CMK (cell line): ENCODE data around the gene CTNNA1.
"Not testable (repeated sequence)": the region's sequence is repeated elsewhere in the genome, so short reads cannot be mapped to it uniquely, and the experiment has no call there.

ENCODE experiments used
- DNase-seq: peaks from one replicate; pipeline ENCODE4 v3.0.0-alpha.2; 2010; ENCODE audit warnings: low read depth

Gene CTNNA1

DNA sequence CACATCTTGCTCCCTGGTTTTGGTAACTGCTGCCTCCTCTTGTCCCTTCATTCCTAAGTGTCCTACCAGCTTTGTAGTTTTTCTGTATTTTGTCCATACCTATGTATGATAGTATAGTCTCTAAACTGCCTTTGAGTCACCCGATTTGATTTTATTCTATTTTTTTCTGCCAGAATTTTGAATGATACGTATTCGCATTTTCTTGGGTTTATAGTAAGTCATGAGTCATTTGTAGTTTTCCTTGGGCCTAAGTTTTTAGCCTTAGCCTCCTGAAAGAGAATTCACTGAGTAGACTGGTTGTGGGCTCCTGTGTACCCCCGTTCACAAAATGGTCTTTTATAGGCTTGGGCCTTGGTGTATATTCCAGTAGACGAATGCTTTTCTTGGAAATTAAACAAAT, 62.3 kb downstream of the CTNNA1 start:
- DNase-seq = no peak

DNA sequence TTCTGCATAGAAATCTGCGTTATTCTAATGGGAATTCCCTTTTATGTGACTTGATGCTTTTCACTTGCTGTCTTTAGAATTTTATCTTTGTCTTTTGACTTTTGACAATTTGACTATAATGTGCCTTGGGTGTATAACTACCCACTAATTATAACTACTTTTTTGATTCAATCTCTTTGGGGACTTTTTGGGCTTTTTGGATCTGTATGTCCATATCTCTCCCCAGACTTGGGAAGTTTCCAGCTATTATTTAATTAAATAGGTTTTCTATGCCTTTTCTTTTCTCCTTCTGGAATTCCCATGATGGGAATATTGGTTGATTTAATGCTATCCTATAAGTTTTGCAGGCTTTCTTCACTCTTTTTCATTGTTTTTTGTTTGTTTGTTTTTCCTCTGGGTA, 64.0 kb downstream of the CTNNA1 start:
- DNase-seq = no peak

DNA sequence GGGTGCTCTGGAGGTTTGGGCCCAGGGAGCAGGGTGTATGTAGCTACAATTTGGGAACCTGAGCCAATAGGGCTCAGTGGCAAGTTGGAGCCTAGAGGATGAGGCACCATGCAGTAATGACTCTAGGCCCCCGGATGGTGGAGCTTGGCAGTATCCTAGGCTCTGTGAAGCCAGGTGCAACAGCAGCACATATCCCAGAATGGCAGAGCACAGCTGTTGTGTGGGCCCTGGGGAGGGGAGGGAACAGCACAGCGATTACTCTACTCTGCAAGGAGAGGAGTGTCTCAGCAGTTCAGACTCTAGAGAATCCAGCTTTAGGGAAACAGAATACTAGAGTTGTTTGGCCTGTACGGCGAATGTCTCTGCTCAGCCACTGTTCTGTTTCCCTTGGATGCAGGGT, 65.9 kb downstream of the CTNNA1 start:
- no peak for DNase-seq

DNA sequence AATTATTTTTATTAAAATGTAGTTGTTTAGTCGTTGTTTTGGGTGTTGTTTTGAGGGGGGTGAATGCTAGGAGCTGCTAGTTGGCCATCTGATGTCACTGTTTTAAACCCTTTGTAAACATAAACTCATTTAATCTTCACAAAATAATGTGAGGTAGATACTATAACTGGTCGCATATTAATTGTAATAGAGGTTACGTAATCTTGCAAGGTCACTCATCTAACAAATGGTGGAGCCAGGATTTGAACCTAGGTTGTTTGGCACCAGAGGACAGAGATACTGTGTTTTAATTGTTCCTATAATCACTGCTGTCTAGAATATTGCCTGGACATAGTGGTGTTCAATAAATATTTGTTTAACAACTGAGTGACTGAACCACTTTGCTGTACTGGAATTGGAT, 67.5 kb downstream of the CTNNA1 start:
- no peak for DNase-seq

DNA sequence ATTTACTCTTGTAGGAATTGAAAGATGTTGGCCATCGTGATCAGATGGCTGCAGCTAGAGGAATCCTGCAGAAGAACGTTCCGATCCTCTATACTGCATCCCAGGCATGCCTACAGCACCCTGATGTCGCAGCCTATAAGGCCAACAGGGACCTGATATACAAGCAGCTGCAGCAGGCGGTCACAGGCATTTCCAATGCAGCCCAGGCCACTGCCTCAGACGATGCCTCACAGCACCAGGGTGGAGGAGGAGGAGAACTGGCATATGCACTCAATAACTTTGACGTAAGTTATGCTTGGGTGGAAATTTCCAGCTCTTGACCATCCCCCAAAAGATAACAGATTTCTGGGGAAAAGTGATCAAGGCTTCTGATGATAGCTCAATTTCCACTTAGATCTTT, 71.3 kb downstream of the CTNNA1 start:
- DNase-seq = no peak

DNA sequence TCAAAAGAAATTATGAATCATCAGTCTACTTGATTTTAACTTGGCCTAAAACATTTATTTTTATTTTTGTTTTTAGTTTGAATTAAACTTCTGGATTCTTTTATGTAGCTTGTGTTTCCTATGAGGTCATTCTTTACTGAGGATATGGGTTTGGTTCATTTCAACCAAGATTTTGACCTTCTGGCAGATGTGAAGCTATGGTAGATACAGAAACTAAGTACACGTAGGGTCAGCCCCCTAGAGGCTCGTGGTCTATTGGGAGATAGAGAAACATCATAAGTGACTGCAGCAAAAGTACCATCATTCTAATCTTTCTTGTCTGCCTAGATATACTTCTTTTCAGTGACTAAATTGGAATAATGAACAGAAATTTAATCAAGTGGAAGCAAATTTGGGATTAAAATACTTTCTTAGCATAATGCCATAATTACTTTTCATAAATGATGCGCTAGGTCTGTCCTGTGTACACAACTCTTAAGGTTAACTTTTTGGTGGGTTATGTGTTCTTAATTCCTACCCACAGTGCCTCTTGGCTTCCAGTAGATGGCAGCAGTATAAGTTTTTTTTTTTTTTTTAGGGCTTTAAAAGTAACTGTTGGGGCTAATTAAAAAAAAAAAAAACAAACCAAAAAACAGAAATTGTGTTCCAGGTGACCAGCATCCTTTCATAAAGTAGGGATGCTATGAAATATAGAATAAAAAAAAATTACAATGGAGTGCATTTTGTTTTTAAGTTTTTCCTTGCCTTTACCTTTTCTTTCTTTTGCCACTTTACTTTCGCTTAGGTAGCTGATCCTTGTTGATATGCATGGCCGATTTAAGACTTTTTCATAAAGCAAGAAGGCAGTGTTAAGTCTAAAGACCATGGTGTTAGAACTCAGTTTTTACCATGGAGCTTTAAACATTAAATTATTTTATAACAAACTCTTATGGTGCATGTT, 72.0 kb downstream of the CTNNA1 start:
- no peak for DNase-seq

DNA sequence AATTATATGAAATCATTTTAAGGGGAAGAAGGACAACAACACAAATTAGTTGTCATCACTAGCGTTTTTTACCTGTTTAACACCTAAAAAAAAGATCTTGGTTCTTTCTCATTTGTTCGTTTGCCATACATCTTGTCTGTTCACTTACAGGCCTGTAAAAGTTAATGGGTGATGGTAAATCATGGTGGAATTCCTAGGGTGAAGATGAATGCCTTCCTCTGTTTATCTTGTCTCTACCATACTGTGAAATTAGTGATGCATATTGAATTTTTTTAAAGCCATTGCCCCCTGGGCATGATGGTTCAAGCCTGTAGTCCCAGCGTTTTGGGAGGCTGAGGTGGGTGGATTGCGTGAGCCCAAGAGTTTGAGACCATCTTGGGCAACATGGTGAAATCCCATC, 75.3 kb downstream of the CTNNA1 start:
- DNase-seq = no peak

DNA sequence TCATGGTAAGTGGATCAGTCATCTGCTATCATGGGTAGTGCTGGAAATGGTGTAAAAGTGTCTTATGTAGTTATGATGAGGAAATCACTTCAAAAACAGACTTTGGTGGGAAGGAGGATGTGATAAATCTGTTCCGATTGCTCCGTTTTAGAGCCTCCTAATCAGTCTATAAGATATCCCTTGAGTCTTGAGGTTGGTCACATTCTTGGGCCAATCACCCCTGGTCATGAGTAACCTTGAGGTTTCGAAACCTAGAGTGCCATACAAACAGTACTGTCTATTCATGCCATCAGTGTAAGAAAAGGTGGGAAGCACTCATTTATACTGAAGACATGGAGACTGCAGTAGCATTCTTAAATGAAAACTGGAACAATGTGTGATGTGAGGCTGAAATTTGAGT, 76.1 kb downstream of the CTNNA1 start:
- DNase-seq = no peak

DNA sequence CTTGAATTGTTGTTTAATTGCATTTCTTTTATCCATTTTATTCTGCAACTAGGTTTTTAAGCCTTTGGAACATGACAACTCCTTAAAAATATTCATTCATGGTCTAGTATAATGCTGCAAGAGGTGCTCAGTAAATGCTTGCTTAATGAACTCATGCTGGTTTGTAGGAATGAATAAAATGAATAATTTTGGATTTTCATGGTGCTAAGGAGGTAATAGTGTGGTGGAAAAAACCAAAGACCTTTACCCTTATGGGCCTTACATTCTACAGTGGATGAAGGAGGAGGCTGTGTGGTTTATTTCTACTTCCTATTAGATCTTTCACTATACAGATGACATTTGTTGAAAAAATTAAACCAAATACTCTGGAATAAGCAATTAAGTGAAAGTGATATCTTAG, 78.5 kb downstream of the CTNNA1 start:
- no peak for DNase-seq

DNA sequence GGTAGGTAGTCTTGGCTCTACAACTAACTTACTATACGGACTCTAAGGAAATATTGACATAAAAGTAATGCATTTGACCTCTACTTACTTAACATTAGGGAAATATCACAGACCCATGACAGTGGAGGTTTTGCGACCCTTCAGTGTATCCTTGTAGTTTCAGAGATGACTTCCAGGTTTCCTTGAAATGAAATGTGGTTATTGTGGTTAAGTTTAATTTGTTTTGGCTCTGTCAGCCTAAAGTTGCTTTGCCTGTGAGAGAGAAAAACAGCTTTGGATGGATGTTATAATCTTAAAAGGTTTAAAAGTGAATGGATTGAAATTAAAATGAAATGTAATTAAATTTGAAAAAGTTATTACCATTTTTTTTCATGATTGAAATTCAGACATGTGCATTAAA, 79.0 kb downstream of the CTNNA1 start:
- DNase-seq = no peak

DNA sequence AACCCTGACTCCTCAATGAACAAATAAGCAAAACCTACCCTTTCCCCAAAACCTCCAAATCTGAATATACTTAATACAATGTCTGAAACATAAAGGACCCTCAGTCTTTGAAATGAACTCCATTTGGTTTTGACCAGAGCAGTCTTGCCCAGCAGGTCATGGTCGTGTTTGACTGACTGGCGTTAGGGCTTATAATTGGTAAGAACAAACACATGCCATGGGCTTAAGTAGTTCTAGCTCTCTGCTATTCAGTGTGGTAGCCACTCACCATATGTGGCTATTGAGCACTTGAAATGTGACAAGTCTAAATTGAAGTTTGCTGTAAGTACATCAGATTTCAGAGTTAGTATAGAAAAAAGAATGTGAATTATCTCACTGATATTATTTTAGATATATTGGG, 79.9 kb downstream of the CTNNA1 start:
- DNase-seq = no peak

DNA sequence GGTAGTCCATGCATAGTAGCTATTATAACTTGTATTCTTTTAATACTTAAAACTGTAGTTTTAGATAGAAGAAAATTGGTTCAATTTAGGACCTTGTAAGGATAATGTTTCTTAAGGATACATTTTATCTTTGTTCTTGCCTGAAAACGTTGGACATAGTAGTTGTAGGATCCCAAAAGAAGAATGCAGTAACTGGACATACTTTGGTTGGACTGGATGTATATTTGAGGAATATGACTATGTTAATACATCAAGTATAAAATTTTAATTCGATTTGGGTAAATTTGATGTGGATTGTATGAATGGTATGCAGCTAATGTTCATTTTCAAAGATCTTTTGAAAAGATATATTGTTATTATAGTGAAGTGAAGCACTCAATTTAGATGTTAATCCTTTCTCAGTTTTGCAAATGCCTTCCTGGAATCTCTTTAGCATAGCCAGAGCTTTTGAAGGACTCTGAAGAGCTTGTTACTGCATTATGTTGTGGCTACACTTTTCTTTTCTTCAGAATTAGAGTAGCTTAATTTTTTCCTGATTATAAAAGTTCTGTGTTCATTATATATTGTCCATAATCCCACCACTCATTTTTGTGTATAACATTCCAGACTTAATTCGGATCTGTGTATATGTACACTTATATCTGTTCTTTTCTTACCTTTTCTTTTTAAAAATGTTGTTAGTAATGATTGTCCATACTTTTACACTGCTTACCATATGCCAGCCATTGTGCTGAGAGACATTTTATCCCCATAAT, 80.7 kb downstream of the CTNNA1 start:
- no peak for DNase-seq

DNA sequence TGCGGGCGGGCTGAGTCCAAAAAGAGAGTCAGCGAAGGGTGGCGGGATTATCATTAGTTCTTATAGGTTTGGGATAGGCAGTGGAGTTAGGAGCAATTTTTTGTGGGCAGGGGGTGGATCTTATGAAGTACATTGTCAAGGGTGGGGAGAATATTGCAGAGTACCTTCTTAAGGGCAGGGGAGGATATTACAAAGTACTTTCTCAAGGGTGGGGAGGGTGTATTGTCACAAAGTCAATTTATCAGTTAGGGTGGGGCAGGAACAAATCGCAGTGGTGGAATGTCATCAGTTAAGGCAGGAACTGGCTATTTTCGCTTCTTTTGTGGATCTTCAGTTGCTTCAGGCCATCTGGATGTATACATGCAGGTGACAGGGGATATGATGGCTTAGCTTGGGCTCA, 81.6 kb downstream of the CTNNA1 start:
- not testable (repeated sequence) for DNase-seq

DNA sequence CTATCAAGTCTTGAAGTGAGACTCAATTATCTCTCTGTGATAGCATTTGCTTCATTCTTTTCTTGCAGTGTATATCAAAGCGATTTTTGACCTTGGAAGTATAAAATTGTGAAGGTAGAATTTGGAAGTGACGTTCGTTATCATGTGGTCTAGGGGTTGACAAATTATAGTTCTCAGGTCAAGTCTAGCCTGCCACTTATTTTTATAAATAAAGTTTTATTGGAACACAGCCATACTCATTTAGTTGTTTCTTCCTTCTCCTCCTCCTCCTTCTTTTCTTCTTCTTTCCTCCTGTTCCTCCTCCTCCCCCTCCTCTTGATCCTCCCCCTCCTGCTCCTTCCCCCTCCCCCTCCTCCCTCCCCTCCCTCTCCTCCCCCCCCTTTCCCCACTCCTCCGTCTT, 83.9 kb downstream of the CTNNA1 start:
- no peak for DNase-seq

DNA sequence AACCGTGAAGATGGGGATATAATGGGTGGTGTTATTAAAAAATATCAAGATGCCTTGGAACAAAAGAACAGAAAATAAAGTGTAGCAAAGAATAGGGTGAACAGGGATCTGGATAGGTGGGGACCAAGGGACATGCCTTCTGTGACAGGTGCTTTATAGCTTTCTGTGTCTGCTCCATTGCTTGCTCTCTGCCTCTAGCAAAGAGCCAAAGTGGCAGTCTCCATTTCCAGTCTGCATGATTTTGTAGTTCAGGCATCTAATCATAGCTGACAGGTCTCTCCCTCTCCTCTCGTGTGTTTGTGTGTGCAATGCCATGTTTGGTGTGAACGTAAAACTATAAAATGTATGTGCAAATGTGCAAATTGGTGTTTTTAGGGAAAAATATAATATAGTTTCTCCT, 86.9 kb downstream of the CTNNA1 start:
- no peak for DNase-seq

DNA sequence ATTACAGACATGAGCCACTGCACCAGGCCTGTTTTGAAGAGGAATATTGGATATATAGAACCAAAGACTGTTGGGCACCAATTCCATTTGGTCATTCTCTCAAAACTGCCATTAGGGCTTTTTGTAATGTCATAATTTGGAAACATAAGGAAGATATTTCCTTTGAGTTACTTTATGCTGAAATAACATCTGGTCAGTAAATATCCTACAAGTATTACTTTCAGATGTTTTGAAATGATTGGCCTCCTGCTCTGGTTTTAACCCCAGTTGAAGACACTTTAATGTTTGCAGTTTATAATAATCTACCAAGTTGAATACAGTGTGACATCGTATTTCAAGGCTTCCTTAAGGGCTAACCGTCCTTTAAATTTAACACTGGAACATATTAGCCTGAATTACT, 88.3 kb downstream of the CTNNA1 start:
- no peak for DNase-seq

DNA sequence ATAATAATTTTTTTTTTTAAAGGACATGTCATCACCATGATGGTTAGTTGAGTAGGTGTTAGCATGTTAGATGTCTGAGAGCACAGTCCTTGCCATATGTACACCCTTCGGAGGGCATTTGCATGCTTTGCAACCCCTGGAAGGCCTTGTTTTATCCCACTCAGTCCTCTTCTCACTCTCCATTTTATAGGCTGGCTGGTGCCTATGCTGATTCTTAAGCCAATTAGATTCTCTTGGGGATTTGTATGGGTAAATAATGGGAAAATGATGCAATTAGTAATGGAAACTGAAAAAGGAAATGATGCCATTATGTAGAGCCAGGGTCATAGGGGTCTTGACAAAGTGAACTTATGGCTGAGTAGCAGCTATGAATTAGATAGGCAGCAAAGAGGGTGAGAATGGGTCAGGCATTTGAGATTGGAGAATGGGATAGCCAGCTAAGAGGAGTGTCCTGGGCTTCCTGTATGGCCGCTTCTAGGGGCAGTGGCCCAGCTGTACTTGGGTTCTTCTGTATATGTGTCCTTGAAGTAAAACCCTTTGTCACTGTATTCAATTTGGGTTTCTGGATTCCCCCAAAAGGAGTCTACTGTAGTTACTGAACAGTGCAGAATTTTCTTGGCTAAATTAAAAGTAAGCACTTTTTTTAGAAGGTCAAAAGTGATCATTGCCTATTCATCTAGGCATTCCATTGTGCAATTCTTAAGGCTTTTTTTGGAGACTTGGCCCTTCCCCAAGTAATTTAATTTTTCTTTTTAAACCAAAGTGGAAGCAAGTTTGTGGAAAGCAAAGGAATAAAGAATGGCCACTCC, 90.3 kb downstream of the CTNNA1 start:
- no peak for DNase-seq

DNA sequence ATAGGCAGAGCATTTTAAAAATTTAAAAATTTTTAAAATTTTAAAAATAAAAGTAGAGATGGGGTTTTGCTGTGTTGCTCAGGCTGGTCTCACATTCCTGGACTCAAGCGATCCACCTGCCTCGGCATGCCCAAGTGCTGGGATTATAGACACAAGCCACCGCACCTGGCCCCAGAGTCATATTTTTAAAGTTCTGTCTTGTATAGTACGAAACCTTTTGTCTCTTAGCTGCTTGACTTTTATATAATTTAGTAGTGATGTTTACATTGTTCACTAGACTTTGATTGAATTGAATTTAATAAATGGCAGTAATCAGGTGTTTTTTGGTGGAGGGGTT, 90.9 kb downstream of the CTNNA1 start:
- no peak for DNase-seq

DNA sequence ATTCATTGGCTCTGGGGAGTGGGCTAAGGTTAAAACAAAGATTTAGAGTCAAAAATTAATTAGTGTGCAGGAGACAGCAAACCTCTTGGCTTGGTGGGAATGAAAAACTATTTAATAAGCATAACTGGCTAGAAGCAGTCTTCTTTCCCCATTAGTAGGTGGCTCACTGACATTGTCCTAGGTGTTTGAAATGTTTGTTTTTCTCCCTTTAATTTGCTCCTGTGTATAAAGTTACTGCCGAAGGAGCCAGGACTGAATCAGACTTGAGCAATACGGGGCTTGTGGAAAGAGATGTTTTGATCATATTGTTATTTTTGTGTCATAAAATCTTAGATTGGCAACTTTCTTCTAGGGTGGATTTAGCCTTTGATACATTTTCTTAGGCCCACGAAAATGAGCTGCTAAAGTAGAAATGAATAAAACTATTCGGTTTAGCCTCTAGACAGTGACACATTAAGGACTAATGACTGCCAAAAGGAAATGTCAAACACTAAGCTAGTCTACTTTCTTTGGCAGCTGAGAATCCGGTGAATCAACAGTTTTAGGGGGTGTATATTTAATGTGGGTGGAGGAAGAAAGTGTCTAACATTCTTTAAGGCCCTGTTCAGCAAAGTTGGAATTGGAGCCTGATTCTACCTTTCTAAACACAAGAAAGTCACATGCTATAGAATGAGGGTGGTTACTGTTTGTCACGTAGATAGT, 91.7 kb downstream of the CTNNA1 start:
- DNase-seq = no peak

DNA sequence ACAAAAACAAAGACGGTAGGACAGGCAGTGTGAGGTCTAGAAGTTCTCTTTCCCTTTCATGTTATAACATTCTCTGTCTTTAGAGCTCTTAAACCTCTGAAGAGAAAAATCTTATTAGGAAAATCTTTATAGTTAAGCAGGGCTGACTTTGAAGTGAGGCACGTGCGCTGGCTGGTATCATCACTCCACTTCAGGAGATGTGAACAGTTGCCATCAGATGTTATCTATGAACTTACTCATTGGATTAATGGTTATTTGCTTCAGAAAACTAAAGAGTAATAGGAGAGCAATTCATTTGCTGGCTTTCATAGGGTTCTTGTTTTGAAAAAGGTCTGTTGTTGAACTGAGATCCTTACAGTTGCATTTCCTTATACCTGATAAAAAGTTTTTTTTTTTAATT, 96.2 kb downstream of the CTNNA1 start:
- DNase-seq = no peak

DNA sequence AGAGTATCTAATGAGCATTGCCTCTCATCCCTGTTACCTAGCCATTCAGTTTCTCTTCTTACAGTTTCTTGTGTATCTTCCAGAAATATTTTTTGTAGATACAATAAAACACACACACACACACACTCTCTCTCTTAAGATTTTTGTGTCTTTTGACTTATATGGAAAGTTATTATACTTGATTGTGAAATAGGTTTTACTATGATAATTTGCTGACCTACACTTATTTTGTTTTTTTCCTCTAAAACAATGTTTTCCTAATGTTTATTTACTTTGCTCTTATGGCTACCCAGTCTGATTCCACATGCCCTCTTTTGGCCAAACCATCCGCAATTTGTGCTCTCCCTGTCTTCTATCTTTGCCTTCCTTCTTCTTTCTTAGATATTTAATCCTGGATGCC, 96.7 kb downstream of the CTNNA1 start:
- no peak for DNase-seq

DNA sequence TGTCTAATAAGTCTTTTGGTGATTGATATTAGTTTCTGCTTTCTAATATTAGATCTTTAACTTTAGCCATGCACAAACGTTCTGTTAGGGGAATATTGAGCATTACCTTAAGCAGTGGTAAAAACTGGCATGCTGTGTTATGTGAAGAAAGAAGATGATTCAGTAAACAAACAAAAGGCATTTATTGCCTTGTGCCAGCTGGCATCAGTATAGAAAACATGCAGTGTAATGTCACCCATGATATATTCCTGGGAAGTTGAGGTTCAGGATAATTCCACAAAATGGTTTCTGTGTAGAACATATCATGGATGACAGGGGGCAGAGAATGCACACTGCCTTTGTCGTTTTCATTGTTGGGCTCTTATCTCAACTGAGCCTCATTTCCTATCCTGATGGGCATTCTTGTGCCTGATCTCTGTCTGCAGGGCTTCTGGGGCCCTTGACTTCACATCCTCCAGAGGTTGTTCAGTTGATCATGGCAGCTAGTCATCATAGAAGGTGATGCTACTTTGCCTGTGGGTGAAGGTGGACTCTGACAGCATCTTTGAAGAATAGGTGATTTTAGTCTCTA, 97.7 kb downstream of the CTNNA1 start:
- DNase-seq = no peak
